Fibroblast of skin of left quadriceps (primary cell): ENCODE results near the gene LRP6.

Source experiments
- DNase-seq, 2 experiments: peaks; one replicate each; pipeline ENCODE4 v3.0.0-alpha.2; 2013; ENCODE audit warnings: low read depth in 2 of 2

LRP6 gene

GRCh38 chr12:12214635-12215131 lies 52.2 kb downstream of the LRP6 start:
- no peak for DNase-seq

- no peak for DNase-seq
Observed at GRCh38 chr12:12214201-12214600, 52.6 kb downstream of the LRP6 start.

GRCh38 chr12:12212769-12213168 lies 54.1 kb downstream of the LRP6 start:
- no peak for DNase-seq

- DNase-seq: no peak
Observed at GRCh38 chr12:12210983-12211382, 55.9 kb downstream of the LRP6 start.

- no peak for DNase-seq
Observed at GRCh38 chr12:12210416-12210815, 56.4 kb downstream of the LRP6 start.

GRCh38 chr12:12209675-12210074 lies 57.2 kb downstream of the LRP6 start:
- no peak for DNase-seq

- DNase-seq: no peak
Observed at GRCh38 chr12:12209043-12209442, 57.8 kb downstream of the LRP6 start.

GRCh38 chr12:12207746-12208145 lies 59.1 kb downstream of the LRP6 start:
- DNase-seq: no peak

- DNase-seq: no peak
Observed at GRCh38 chr12:12206776-12207388, 60.0 kb downstream of the LRP6 start.

GRCh38 chr12:12202747-12203146 lies 64.1 kb downstream of the LRP6 start:
- DNase-seq: no peak

GRCh38 chr12:12202105-12202504 lies 64.7 kb downstream of the LRP6 start:
- no peak for DNase-seq

GRCh38 chr12:12201274-12201758 lies 65.5 kb downstream of the LRP6 start:
- DNase-seq: no peak

GRCh38 chr12:12200363-12200762 lies 66.5 kb downstream of the LRP6 start:
- no peak for DNase-seq

- no peak for DNase-seq
Observed at GRCh38 chr12:12198124-12198523, 68.7 kb downstream of the LRP6 start.

- no peak for DNase-seq
Observed at GRCh38 chr12:12197128-12197527, 69.7 kb downstream of the LRP6 start.

GRCh38 chr12:12195516-12195915 lies 71.3 kb downstream of the LRP6 start:
- no peak for DNase-seq

- DNase-seq: no peak
Observed at GRCh38 chr12:12195081-12195480, 71.8 kb downstream of the LRP6 start.

- DNase-seq: no peak
Observed at GRCh38 chr12:12194206-12194605, 72.6 kb downstream of the LRP6 start.

- no peak for DNase-seq
Observed at GRCh38 chr12:12191008-12191407, 75.8 kb downstream of the LRP6 start.

- DNase-seq: no peak
Observed at GRCh38 chr12:12190087-12190809, 76.6 kb downstream of the LRP6 start.

GRCh38 chr12:12185414-12185813 lies 81.4 kb downstream of the LRP6 start:
- no peak for DNase-seq

- DNase-seq: no peak
Observed at GRCh38 chr12:12182703-12183365, 84.0 kb downstream of the LRP6 start.

GRCh38 chr12:12181511-12181910 lies 85.3 kb downstream of the LRP6 start:
- peak; percentile 37 to 42 for DNase-seq
